HG02970 (cell line): ENCODE results near the gene LPP.

Source experiments
- ATAC-seq: cut with Tn5 transposase; IDR thresholded peaks from one replicate; pipeline ENCODE4 v1.9.1; 2021; ENCODE audit warnings: mild to moderate bottlenecking, moderate library complexity, moderate number of reproducible peaks; ENCODE audit not compliant: unreplicated experiment, low FRiP score

LPP gene

GRCh38 chr3:188188911-188189310 is 35.0 kb downstream of the LPP start:
- ATAC-seq, result no peak

GRCh38 chr3:188191460-188191859 is 37.5 kb downstream of the LPP start:
- ATAC-seq, result no peak

GRCh38 chr3:188192034-188192433 is 38.1 kb downstream of the LPP start:
- no peak for ATAC-seq

- ATAC-seq, result no peak
Observed at GRCh38 chr3:188194332-188194731, 40.4 kb downstream of the LPP start.

- ATAC-seq, result no peak
Observed at GRCh38 chr3:188196232-188196990, 42.5 kb downstream of the LPP start.

GRCh38 chr3:188197388-188197847 is 43.5 kb downstream of the LPP start:
- no peak for ATAC-seq

GRCh38 chr3:188198001-188198400 is 44.0 kb downstream of the LPP start:
- no peak for ATAC-seq

GRCh38 chr3:188198760-188199327 is 44.9 kb downstream of the LPP start:
- ATAC-seq, result no peak

- ATAC-seq, result no peak
Observed at GRCh38 chr3:188199386-188199785, 45.4 kb downstream of the LPP start.

GRCh38 chr3:188200481-188200880 is 46.5 kb downstream of the LPP start:
- ATAC-seq, result no peak

GRCh38 chr3:188202358-188203138 is 48.6 kb downstream of the LPP start:
- ATAC-seq, result no peak

GRCh38 chr3:188204526-188204925 is 50.6 kb downstream of the LPP start:
- ATAC-seq, result no peak

- ATAC-seq, result no peak
Observed at GRCh38 chr3:188205992-188206416, 52.0 kb downstream of the LPP start.

- ATAC-seq, result no peak
Observed at GRCh38 chr3:188206787-188207186, 52.8 kb downstream of the LPP start.

GRCh38 chr3:188207941-188208515 is 54.1 kb downstream of the LPP start:
- no peak for ATAC-seq

GRCh38 chr3:188208516-188208981 is 54.6 kb downstream of the LPP start:
- ATAC-seq, result no peak

GRCh38 chr3:188209034-188209433 is 55.1 kb downstream of the LPP start:
- ATAC-seq, result no peak

GRCh38 chr3:188209740-188210139 is 55.8 kb downstream of the LPP start:
- ATAC-seq, result no peak

GRCh38 chr3:188211476-188211875 is 57.5 kb downstream of the LPP start:
- no peak for ATAC-seq

- ATAC-seq, result no peak
Observed at GRCh38 chr3:188212308-188212969, 58.5 kb downstream of the LPP start.
